Progenitor cell of endocrine pancreas (in vitro differentiated cells): ENCODE data around the gene WDR12. TPM values are rescaled to one million over a fixed set of nuclear protein-coding genes. Genes with fewer than 3 reads are reported as not detected.

ENCODE experiments used
- DNase-seq: peaks from one replicate; pipeline ENCODE4 v3.0.0; 2021; ENCODE audit warnings: low spot score; ENCODE audit not compliant: unreplicated experiment
- H3K27ac Mint-ChIP-seq: 2 replicates; pipeline ENCODE4 v1.8.0; 2021; ENCODE audit warnings: mild to moderate bottlenecking, moderate library complexity, mixed read lengths
- H3K27me3 Mint-ChIP-seq: 2 replicates; pipeline ENCODE4 v1.8.0; 2021; ENCODE audit warnings: mixed read lengths
- H3K36me3 Mint-ChIP-seq: 2 replicates; pipeline ENCODE4 v1.8.0; 2022; ENCODE audit warnings: mixed read lengths; ENCODE audit not compliant: insufficient read depth
- H3K4me1 Mint-ChIP-seq: 2 replicates; pipeline ENCODE4 v1.8.0; 2021; ENCODE audit warnings: low read depth, mixed read lengths
- H3K4me3 Mint-ChIP-seq: 2 replicates; pipeline ENCODE4 v1.8.0; 2021; ENCODE audit warnings: low read depth, mild to moderate bottlenecking, moderate library complexity, mixed read lengths
- H3K9me3 Mint-ChIP-seq: 2 replicates; pipeline ENCODE4 v1.8.0; 2021; ENCODE audit warnings: low read depth, mixed read lengths
- CTCF ChIP-seq: fragments of 200-600 bp; sonication (generic); IDR thresholded peaks from one replicate; pipeline ENCODE4 v1.5.0; 2021; ENCODE audit warnings: antibody characterized with exemption, mild to moderate bottlenecking; ENCODE audit not compliant: unreplicated experiment
- total RNA-seq: library from RNA; stranded (reverse); gene quantifications from 2 replicates; pipeline ENCODE4 v1.2.1, GENCODE V29; 2021

WDR12 gene
- total RNA-seq, 1 donor from 2014 or later, result 62.2 TPM

GRCh38 chr2:202944816-202945215 lies 33.3 kb upstream of the WDR12 start:
- Mint-ChIP-seq H3K4me1 (no peaks in the 10 kb centered on the region), H3K27ac (no peak overlapping the region), H3K4me3 (no peak overlapping the region), H3K36me3 (peaks cover 43% of the 10 kb centered on the region), H3K27me3 (no peaks in the 10 kb centered on the region), H3K9me3 (peaks cover 31% of the 10 kb centered on the region)
- no peak for DNase-seq
- no peak for TF ChIP-seq CTCF

DNA sequence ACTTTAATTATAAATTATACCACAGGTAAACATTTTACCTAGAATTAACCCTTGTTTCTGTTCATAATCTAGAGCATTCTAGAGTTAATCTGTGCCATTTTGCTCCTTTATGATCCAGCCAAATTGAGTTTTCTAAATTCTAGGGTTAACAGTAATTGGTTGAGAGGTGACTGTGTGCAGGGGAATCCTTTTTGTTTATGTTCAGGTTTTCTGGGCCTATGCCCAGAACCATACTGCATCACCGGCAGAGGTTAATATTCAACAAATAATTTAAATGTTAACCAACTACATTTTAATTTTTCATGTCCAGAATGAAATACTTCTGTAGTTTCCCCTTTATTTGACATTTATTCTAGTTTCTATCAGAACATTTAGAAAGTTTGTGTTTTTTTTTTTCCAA lies 32.9 kb upstream of the WDR12 start:
- H3K4me1 Mint-ChIP-seq, result no peaks in the 10 kb centered on the region
- H3K4me3 Mint-ChIP-seq, result no peak overlapping the region
- DNase-seq, result no peak
- no peak for TF ChIP-seq CTCF
- H3K27me3 Mint-ChIP-seq, result no peaks in the 10 kb centered on the region
- H3K36me3 Mint-ChIP-seq, result peaks cover 43% of the 10 kb centered on the region
- no peak overlapping the region for H3K27ac Mint-ChIP-seq
- peaks cover 31% of the 10 kb centered on the region for H3K9me3 Mint-ChIP-seq

- Mint-ChIP-seq H3K4me1 (no peaks in the 10 kb centered on the region), H3K27me3 (no peaks in the 10 kb centered on the region), H3K36me3 (peaks cover 27% of the 10 kb centered on the region), H3K4me3 (no peak overlapping the region), H3K9me3 (peaks cover 13% of the 10 kb centered on the region), H3K27ac (no peak overlapping the region)
- no peak for DNase-seq
- TF ChIP-seq CTCF, result no peak
These were observed 30.3 kb upstream of the WDR12 start for GRCh38 chr2:202941771-202942170.

DNA sequence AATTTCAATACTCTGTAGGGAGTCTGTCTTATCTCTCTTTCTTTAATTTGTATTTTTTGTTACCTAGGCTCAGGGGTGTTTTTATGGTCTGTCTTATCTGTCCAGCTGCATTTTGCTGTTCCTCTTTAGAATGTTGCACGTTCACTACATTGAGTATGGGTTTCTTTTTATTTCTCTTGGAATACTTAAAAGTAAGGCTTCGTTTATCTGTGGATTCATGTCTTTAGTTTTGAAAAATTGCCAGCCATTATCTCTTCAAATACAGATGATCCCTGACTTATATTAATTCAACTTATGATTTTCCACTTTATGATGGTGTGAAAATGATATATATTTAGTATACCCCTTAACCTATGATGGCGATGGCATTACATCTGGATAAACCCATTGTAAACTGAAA lies 27.5 kb upstream of the WDR12 start:
- Mint-ChIP-seq H3K27ac (no peak overlapping the region), H3K27me3 (no peaks in the 10 kb centered on the region), H3K4me3 (no peak overlapping the region), H3K36me3 (peaks cover 5% of the 10 kb centered on the region), H3K4me1 (no peaks in the 10 kb centered on the region), H3K9me3 (no peaks in the 10 kb centered on the region)
- no peak for TF ChIP-seq CTCF
- no peak for DNase-seq

GRCh38 chr2:202934456-202934855 lies 23.0 kb upstream of the WDR12 start:
- Mint-ChIP-seq H3K27me3 (no peaks in the 10 kb centered on the region), H3K27ac (no peak overlapping the region), H3K36me3 (peaks cover 10% of the 10 kb centered on the region), H3K4me3 (no peak overlapping the region), H3K4me1 (no peaks in the 10 kb centered on the region), H3K9me3 (no peaks in the 10 kb centered on the region)
- DNase-seq, result no peak
- TF ChIP-seq CTCF, result no peak

DNA sequence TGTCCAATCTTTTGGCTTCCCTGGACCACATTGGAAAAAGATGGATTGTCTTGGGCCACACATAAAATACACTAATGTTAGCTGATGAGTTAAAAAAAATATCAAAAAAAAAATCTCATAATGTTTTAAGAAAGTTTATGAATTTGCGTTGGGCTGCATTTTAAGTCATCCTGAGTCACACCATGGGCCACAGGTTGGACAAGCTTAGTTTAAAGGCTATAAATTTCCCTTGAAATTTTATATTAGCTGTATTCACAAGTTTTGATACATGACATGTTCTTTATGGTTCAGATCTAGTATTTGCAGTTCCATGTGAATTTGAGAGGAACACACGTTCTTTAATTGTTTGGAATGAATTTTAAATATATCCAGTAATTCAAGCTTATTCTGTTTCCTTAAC lies 22.5 kb upstream of the WDR12 start:
- DNase-seq, result no peak
- no peaks in the 10 kb centered on the region for H3K27me3 Mint-ChIP-seq
- no peak overlapping the region for H3K4me3 Mint-ChIP-seq
- no peak for TF ChIP-seq CTCF
- H3K4me1 Mint-ChIP-seq, result no peaks in the 10 kb centered on the region
- no peak overlapping the region for H3K27ac Mint-ChIP-seq
- H3K36me3 Mint-ChIP-seq, result peaks cover 9% of the 10 kb centered on the region
- no peaks in the 10 kb centered on the region for H3K9me3 Mint-ChIP-seq
